ENCODE results near the gene OSBPL5. TPM values are rescaled to one million over a fixed set of nuclear protein-coding genes. Genes with fewer than 3 reads are reported as not detected.

OSBPL5 gene
- total RNA-seq, 1 donor from 2014 or later = 15.3 TPM

DNA sequence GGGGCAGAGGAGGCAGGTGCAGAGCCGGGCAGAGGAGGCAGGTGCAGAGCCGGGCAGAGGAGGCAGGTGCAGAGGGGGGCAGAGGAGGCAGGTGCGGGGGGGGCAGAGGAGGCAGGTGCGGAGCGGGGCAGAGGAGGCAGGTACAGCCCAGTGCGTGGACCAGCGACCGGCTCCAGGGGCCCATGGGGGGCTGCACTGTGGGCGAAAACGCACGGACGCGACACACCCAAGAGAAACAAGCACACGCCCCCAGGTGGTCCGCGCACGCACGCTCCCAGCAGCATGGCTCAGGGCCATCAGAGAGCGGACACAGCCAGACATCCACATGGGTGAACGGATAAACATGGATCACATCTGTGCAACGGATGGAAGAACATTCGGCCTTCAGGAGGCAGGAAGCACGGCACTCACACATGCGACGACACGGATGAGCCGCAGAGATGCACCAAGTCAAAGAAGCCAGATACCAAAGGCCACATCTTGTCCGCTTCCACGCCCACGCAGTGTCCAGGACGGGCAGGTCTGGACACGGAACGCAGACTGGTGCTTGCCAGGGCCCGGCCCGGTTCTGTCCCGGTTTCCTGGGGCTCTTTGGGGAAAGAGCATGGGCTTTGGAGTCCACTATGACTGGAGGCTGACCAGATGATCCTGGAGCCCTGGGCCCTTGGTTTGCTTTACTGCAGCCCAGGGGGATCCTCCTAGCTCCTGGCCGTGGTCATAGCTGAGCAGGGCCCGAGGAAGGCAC lies 21.8 kb downstream of the OSBPL5 start:
- intact Hi-C loops (cut with DNase I) = no loop called here
- ATAC-seq (ENCODE audit: poor library complexity) (no peak), DNase-seq (no peak)

DNA sequence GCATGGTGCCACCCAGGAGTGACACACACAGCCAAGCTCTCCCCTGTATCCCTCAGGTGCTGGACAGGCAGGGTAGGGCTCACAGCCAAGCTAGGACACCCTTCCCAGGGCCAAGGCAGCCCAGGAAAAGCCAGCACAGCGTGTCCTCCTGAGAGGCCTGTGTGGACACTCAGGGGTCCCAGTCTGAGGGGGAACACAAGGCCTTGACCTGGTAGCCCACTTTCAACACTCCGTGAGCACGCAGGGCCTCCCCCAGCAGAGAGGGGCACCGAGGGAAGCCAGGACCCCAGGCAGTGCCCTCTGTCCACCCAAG lies 24.9 kb downstream of the OSBPL5 start:
- DNase-seq (no peak), ATAC-seq (ENCODE audit: poor library complexity) (no peak)
- intact Hi-C loops (cut with DNase I) = no loop called here

DNA sequence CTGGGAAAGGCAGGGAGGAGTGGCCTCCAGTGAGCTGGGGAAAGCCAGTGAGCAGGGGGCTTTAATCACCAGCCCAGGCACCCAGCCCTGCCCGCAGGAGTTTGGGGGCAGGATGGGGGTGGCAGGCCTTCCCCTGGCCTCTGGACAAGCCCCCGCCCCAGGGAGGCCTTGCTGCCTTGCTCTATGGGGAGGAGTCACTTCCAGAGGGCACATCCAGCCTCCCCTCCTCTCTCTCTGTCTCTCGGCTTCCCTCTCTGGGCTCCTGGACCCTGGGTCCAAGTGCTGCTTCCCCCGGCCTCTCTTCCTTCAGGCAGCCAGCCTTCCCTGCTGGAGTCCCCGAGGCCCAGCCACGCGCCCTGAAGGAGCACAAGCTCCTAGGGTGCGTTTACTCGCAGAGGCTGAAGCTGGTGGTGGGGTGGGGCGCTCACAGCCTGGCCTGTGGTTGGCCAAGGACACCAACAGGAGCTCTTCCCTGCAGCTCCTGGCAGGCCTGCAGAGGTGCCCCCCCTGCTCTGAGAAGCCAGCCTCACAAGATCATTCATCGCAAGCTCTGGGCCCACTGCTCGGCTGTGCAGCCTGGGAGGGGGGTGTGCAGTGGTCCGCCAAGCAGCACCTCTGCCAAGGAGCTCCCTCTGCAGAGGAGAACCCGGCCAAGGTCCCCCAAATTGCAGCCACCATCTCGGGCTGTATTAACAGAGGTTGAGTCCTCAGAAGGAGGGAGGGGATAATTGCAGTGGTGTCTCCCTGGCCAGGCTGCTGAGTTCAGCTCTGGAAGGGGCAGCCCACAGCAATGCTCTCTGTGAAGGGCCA lies 25.4 kb downstream of the OSBPL5 start:
- ATAC-seq (ENCODE audit: poor library complexity) (no peak), DNase-seq (peak; percentile 33)
- intact Hi-C loops (cut with DNase I) = no loop called here

DNA sequence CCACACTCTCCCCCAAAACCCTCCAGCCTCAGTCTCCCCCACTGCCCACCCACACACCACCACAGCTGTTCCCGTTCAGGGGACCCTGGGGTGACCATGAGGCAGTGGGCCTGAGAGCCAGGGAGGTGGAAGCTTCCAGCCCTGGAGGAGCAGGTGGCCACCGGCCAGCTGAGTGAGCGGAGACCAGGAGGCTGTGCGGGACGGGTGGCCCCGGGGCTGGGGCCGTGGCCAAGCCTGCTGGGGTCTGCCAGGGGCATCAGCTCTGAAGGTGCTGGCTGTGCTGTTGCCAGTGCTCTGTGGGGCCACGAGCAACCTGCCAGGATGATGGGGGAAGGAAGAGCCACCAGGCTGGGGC lies 26.0 kb downstream of the OSBPL5 start:
- intact Hi-C loops (cut with DNase I) = no loop called here
- peak; percentile 41 for DNase-seq
- no peak for ATAC-seq (ENCODE audit: poor library complexity)

DNA sequence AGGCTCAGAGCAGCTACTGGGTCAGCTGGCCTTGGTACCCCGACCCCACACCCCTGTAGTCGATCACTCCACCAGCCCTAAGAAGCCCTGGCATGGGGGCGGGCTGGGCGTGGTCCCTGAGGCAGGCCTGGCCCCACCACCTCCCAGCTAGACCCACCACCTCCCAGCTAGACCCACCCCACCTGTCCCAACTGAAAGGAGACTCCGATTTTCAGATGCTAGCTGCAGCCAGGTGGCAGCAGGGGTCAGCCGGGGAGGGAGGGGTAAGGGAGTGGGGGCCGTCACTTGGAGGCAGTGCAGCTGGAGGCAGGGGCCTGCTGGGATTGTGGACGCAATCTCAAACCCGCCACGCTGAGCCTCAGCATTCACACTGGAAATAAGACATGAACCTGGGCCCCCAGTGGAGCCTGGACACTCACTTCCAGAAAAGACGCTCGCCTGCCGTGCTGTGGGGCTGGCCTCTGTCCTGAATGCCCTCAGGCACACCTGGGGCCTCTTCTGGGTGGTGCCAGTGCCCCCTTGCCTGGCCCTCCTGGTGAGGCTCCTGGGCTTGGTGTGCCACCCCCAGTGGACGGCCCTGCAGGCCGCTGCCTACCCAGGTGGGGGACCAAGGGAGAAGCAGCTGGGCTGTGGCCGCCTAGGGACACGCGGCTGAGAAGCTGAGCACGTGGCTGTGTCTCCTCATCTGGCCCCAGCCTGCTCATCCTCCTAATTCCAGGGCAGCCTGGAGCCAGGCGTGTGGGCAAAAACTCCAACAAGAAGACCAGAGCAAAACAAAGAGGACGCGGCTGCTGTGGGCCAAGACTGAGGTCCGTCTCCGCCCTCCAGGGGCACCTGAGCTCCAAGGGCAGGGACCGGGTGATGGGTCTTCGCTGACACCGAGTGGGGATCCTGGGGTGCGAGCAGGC lies 26.7 kb downstream of the OSBPL5 start:
- ATAC-seq (ENCODE audit: poor library complexity) = no peak
- DNase-seq = peak; percentile 37
- intact Hi-C loops (cut with DNase I) = no loop called here

DNA sequence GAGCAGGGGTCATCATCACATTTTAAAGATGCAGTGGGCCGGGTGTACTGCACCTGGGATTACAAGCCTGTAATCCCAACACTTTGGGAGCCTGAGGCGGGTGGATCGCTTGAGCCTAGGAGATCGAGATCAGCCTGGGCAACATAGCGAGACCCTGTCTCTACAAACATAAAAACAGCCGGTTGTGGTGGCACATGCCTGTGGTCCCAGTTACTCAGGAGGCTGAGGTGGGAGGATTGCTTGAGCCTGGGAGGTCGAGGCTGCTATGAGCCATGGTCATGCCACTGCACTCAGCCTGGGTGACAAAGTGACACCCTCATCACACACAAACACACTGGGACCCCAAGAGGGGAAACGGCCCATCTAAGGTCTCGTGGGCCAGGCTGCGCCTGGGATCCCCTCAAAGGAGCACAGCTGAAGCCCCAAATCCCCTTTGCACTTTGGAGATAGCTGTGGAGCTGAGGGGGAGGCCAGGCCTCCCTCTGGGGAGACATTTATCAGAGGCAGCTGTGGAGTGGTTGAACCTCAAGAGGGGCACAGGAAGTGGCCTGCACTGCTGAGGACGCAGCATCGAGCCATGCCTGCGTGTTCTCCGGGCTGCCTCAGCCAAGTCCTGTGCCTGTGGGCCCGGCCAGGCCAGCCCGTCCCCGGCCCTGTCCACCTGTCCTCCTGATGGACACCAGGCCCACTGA lies 27.5 kb downstream of the OSBPL5 start:
- no peak for ATAC-seq (ENCODE audit: poor library complexity)
- DNase-seq = peak; percentile 37
- intact Hi-C loops (cut with DNase I) = no loop called here

DNA sequence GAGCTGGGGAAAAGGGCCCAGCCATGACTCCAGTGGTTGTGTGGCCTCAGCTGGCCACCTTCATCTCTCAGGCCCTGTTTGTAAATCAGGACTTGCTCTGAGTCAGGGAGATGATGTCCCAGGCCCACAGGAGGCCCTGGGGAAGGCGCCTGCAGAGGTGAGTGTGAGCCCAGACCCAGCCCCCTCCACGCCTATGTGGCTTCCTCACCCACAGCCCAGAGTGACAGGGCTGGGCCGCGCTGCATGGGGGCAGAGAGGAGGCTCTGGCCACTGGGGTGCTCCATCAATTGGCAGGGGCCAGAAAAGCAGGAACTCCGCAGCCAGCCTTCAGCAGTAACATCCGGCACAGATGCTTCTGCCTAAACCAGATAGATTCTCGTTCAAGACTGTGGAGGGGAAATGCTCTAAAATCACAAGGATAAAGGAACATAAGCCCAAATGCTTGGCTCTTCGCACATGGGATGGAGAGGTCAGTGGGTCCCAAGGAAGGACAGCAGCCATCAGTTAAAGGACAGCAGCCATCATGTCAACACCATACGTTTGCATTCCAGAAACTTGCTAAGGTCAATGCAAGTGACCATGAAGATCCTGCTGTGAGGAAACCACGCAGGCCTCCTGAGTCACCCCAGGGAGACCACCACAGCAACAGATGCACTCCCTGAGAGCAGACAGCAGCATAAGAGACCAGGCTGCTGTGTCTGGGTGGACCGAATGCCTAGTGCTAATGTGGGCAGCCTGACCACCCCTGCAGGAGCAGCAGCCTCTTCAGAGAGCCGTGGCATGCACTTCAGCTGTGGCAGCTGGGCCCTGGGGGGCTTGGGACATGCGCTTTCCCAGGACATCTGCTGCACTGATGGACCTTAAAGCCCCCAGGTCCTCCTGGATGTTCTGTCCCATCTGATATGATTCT lies 28.3 kb downstream of the OSBPL5 start:
- ATAC-seq (ENCODE audit: poor library complexity) = no peak
- intact Hi-C loops (cut with DNase I) = no loop called here

DNA sequence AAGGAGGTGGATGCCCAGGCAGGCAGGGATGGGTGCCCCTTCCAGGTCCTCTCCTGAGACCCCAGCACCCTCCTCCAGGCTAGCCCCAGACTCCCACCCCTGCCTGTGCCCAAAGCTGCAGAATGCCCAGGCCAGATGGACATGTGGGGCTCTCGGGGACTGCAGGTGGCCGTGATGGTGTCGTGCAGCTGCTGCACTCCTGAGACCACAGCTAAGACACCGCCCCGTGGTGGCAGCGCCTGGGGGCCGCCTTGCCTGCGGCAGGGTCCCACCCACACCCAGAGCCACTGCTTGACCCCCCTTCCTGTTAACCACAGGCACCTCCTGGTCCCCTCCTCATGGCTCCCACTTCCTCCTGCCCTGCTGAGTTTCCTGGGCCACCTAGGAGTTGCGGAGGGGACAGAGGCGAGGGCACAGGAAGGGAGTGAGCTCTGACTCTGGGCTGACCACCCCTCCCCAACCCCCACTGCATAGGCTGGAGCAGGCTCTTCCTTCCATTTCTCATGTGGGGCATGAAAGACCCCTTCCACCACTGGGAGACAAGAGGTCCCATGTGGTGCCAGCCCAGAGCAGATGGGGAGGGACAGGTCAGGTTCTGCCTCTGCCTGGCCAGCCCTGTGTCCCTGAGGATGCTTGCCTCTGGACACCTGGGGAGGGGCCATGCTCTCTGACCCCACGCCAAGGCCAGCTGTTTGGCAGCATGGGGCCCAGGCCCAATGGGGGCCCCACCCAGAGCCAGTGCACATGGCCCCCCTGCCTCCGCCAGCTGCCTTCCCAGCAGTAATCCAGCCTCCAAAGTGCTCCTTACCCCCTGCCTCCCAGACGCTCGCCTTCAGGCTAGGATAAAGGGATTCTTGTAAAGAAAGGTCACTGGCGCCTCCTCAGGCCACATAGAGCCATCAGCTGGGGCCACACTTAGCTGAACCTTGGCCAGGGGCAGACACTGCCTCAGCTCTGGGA lies 29.3 kb downstream of the OSBPL5 start:
- ATAC-seq (ENCODE audit: poor library complexity) = peak; percentile 32
- intact Hi-C loops (cut with DNase I) = no loop called here

More for the DNA sequence above, 28.3 kb downstream of the OSBPL5 start:
- DNase-seq = peak; percentile 45

DNA sequence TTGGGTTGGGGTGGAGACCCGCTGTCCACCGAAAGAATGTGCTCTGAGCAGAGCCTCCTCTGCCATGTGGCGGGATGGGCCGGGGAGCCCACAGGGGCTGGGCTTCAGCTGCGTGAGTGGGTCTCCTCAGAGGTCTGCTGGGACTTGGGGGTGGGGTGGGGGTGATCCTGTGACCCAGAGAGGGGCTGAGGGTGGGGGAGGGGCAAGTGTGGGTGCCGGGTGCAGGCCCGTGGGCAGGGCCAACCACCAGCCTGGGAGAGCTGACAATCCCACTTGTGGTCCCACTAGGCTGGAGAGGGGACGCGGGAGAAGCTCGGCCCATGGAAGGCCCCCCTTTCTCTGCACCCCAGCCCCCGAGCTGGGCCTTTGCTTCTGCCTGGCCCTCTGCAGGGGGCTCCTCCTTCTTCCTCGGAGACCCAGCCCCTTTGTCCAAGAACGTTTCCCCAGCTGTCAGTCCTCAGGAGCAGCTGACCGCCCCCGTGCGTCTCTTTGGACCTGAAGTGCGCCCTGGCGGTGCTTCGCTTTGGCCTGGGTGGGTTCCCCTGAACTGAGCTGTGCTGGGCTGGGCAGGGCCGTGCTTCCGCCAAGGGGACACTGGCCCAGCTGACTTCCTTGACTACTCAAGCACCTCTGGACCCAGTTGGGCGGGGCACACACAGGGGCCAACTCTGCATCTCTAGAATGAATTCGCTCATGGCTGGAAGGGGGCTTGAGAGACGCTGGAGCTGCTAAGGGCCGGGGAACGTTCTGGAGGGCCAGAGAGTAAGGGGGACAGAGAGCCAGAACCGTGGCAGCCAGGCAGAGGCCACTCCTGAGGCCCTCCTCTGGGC lies 30.2 kb downstream of the OSBPL5 start:
- intact Hi-C loops (cut with DNase I) = no loop called here
- ATAC-seq (ENCODE audit: poor library complexity) = peak; percentile 44
- DNase-seq = peak; percentile 66

More for the DNA sequence above, 29.3 kb downstream of the OSBPL5 start:
- DNase-seq = peak; percentile 47

DNA sequence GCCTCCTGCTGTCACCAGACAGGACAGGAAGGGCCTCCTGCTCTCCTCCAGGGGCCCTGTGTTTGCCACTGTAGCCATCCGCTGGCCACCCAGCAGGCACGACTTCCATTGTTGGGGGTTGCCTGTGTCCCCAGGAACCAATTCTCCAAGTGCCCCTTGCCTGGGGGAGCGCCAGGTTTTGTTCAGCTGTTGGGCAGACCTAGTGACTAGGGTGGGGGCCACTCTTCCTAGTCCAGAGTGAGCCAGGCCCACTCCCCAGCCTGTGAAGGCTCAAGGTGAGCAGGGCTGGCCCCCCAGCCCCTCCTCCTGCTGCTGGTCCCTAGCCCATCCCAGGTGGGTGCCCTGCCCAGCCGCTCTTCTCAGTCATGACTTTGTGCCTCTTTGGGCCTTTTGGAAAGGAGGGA lies 30.9 kb downstream of the OSBPL5 start:
- ATAC-seq (ENCODE audit: poor library complexity) (no peak), DNase-seq (peak; percentile 40)
- intact Hi-C loops (cut with DNase I) = no loop called here

DNA sequence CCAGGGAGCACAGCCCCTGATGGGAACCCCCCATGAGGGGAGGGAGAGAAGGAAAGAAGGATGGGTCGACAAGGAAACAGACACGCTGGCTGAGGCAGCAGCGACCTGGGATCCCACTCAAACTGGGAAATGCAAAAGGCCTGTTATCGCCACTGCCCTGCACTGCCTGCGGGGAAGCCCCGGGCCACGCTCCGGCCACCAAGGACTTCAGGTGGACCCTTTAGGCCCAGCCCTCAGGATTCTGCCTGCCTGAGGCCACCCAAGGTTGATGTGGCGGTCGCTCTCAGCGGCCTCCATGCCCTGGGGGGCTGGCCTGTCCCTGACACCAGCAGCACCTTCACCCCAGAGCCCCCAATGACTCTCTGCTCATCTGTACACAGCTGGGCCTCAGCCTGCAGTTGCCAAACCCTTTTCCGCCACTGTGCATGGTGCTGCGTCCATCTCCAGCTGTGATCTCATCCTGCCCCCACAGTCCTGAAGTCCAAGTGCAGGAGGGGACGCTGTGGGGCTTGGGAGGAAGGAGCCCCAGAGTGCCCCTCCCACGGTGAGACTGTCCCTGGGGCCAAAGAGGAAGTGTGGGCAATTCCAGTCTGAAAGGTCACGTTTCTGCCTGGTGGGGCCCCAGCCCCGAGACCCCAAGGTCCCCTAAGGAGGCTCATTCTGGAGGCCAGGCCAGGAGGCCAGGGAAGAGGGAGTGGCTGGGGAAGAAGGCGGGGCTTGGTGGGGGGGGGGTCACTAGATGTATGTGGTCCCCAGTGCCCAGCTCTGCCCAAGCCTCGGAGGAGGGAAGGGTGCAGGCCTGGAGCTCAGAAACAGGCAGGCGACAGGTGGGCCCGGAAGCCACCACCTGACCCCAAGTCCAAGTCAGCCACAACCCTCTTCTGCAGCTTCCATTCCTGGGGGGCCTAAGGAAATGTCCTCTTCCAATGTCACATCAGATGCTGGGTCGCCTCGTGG lies 31.6 kb downstream of the OSBPL5 start:
- ATAC-seq (ENCODE audit: poor library complexity) = peak; percentile 7
- intact Hi-C loops (cut with DNase I) = no loop called here
- peak; percentile 53 for DNase-seq

DNA sequence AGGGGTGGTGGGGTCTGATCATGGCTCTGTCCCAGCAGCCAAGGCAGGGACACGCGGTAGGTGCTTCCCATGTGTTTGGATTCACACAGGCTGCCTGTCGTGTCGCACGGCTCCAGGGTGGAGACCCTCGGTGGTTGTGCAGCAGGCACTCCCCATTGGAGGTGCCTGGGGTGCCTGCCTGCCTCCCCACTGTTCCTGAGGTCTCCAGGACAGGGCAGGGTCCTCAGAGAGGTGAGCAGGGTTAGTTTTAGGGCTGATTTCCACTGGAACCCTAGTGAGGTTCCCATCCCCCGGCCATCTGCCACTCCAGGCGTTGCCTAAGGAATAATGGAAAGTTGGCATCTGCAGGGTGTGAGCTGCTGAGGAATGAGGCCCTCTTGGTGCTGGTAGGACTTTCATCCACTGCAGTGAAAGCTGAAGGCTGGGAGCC lies 32.3 kb downstream of the OSBPL5 start:
- intact Hi-C loops (cut with DNase I) = no loop called here
- DNase-seq (peak; percentile 26), ATAC-seq (ENCODE audit: poor library complexity) (no peak)

DNA sequence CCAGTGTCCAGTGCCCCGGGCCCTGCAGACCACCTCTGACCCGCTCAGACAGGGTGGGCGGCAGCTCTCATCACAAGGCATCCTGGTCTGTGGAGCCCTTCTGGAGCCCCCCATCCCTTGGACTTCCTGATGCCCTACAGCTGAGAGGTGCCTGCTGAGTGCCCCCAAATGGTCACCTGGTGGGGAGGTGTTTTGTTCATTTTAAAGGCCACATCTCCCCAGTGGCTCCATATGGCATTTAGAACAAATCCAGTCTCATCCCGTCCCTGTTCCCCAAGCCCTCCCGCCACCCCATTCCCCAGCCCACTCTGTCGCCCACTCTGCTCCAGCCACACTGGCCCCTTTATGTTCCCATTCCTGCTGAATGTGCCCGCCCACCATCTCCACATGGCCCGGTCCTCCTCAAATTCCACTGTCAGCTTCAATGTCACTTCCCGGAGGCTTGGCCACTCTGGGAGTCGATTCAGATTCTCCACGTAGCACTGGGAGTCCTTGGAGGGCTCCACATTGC lies 32.8 kb downstream of the OSBPL5 start:
- DNase-seq (peak; percentile 17), ATAC-seq (ENCODE audit: poor library complexity) (no peak)
- intact Hi-C loops (cut with DNase I) = no loop called here

DNA sequence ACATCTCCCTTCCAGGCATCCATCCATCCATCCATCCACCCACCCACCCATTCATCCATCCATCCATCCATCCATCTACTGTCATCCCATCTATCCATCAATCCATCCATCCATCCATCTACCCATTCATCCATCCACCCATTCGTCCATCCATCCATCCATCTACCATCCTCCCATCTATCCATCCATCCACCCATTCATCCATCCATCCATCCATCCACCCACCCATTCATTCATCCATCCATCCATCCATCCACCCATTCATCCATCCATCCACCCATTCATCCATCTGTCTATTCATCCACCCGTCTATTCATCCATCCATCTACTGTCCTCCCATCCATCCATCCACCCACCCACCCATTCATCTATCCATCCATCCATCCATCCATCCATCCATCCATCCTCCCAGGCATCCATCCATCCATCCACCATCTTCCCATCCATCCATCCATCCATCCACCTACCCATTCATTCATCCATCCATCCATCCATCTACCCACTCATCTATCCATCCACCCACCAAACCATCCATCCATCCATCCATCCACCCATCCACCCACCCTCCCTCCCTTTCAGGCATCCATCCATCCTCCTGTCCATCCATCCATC lies 33.7 kb downstream of the OSBPL5 start:
- no peak for ATAC-seq (ENCODE audit: poor library complexity)
- intact Hi-C loops (cut with DNase I) = no loop called here
- no peak for DNase-seq

Measured in Right ventricle myocardium superior (tissue), 1 donor.